GM12892 (cell line): ENCODE measurements around the gene KCNQ5.

Experiments used
- POLR2A ChIP-seq: IDR thresholded peaks from 2 replicates; pipeline ENCODE4 v1.6.1; 2011; ENCODE audit warnings: low read depth, low read length, control low read depth
- POLR2AphosphoS5 ChIP-seq: IDR thresholded peaks from 2 replicates; pipeline ENCODE4 v1.6.1; 2011; ENCODE audit warnings: low read depth, low read length, control low read depth
- TAF1 ChIP-seq: IDR thresholded peaks from 2 replicates; pipeline ENCODE4 v1.6.1; 2011; ENCODE audit warnings: low read depth, mild to moderate bottlenecking, control low read depth, low read length, borderline replicate concordance

GRCh38 chr6:72916906-72917305 is 295.0 kb downstream of the KCNQ5 start:
- TF ChIP-seq POLR2A (no peak), TAF1 (no peak), POLR2AphosphoS5 (no peak)
